ENCODE measurements around the gene SLC25A22.

SLC25A22 gene

GRCh38 chr11:771617-772204 lies 26.4 kb downstream of the SLC25A22 start:
- TF ChIP-seq TAF1 (IDR thresholded peaks at IDR 0.05; ENCODE audit: low read depth), result no peak
- no peak for TF ChIP-seq EGR1 (IDR thresholded peaks at IDR 0.05)
- no peak for TF ChIP-seq MAX (IDR thresholded peaks at IDR 0.05)
- no peak for TF ChIP-seq FOXM1 (IDR thresholded peaks at IDR 0.05; ENCODE audit: borderline replicate concordance, low read depth)
- no peak for TF ChIP-seq CREB1 (IDR thresholded peaks at IDR 0.05; ENCODE audit: low read depth)
- TF ChIP-seq EP300 (IDR thresholded peaks at IDR 0.05; ENCODE audit: borderline replicate concordance), result no peak
- peak; percentile 65; the same call in 1 of the 2 replicates for TF ChIP-seq ZBTB7A (IDR thresholded peaks at IDR 0.05; ENCODE audit: low read depth)
- TF ChIP-seq TEAD4 (IDR thresholded peaks at IDR 0.05), result no peak

- TF ChIP-seq REST (IDR thresholded peaks at IDR 0.05; ENCODE audit: low read depth), result no peak
- no peak for TF ChIP-seq TAF1 (IDR thresholded peaks at IDR 0.05; ENCODE audit: low read depth)
- TF ChIP-seq TCF12 (IDR thresholded peaks at IDR 0.05; ENCODE audit: low read depth), result no peak
- no peak for TF ChIP-seq EGR1 (IDR thresholded peaks at IDR 0.05)
- no peak for TF ChIP-seq TEAD4 (IDR thresholded peaks at IDR 0.05)
- no peak for TF ChIP-seq MAX (IDR thresholded peaks at IDR 0.05)
- TF ChIP-seq CEBPB (IDR thresholded peaks at IDR 0.05), result no peak
- TF ChIP-seq RAD21 (IDR thresholded peaks at IDR 0.05; ENCODE audit: low read depth), result no peak
- no peak for TF ChIP-seq CREB1 (IDR thresholded peaks at IDR 0.05; ENCODE audit: low read depth)
- no peak for TF ChIP-seq ZBTB7A (IDR thresholded peaks at IDR 0.05; ENCODE audit: low read depth)
- no peak for TF ChIP-seq NFIC (IDR thresholded peaks at IDR 0.05)
- TF ChIP-seq EP300 (IDR thresholded peaks at IDR 0.05; ENCODE audit: borderline replicate concordance), result no peak
- TF ChIP-seq FOXM1 (IDR thresholded peaks at IDR 0.05; ENCODE audit: borderline replicate concordance, low read depth), result no peak
- TF ChIP-seq USF1 (IDR thresholded peaks at IDR 0.05), result no peak
- TF ChIP-seq YY1 (IDR thresholded peaks at IDR 0.05; ENCODE audit: low read depth), result no peak
Measured at GRCh38 chr11:770642-771616, 27.2 kb downstream of the SLC25A22 start.

GRCh38 chr11:769887-770641 lies 28.0 kb downstream of the SLC25A22 start:
- TF ChIP-seq TAF1 (IDR thresholded peaks at IDR 0.05; ENCODE audit: low read depth), result no peak
- no peak for TF ChIP-seq TEAD4 (IDR thresholded peaks at IDR 0.05)
- no peak for TF ChIP-seq YY1 (IDR thresholded peaks at IDR 0.05; ENCODE audit: low read depth)
- no peak for TF ChIP-seq ZBTB7A (IDR thresholded peaks at IDR 0.05; ENCODE audit: low read depth)
- TF ChIP-seq USF1 (IDR thresholded peaks at IDR 0.05), result no peak
- TF ChIP-seq CEBPB (IDR thresholded peaks at IDR 0.05), result no peak
- no peak for TF ChIP-seq REST (IDR thresholded peaks at IDR 0.05; ENCODE audit: low read depth)
- TF ChIP-seq RAD21 (IDR thresholded peaks at IDR 0.05; ENCODE audit: low read depth), result no peak
- TF ChIP-seq TCF12 (IDR thresholded peaks at IDR 0.05; ENCODE audit: low read depth), result no peak
- TF ChIP-seq NFIC (IDR thresholded peaks at IDR 0.05), result no peak
- TF ChIP-seq FOXM1 (IDR thresholded peaks at IDR 0.05; ENCODE audit: borderline replicate concordance, low read depth), result no peak
- no peak for TF ChIP-seq EGR1 (IDR thresholded peaks at IDR 0.05)

- TF ChIP-seq RAD21 (IDR thresholded peaks at IDR 0.05; ENCODE audit: low read depth) (no peak), EP300 (IDR thresholded peaks at IDR 0.05; ENCODE audit: borderline replicate concordance) (no peak), TEAD4 (IDR thresholded peaks at IDR 0.05) (no peak), CREB1 (IDR thresholded peaks at IDR 0.05; ENCODE audit: low read depth) (no peak), ZBTB7A (IDR thresholded peaks at IDR 0.05; ENCODE audit: low read depth) (no peak), EGR1 (IDR thresholded peaks at IDR 0.05) (no peak), FOXM1 (IDR thresholded peaks at IDR 0.05; ENCODE audit: borderline replicate concordance, low read depth) (no peak), TAF1 (IDR thresholded peaks at IDR 0.05; ENCODE audit: low read depth) (no peak), MAX (IDR thresholded peaks at IDR 0.05) (no peak), CEBPB (IDR thresholded peaks at IDR 0.05) (no peak)
Measured at GRCh38 chr11:767238-767637, 30.8 kb downstream of the SLC25A22 start.
